WI38 (cell line): ENCODE results near the gene ETV3.
"Not testable (repeated sequence)": the region's sequence is repeated elsewhere in the genome, so short reads cannot be mapped to it uniquely, and the experiment has no call there.

Experiments used
- H3K4me3 ChIP-seq: 2 replicates; pipeline ENCODE4 v1.5.1; 2011; ENCODE audit warnings: low read depth, mild to moderate bottlenecking, control low read depth, low read length
- CTCF ChIP-seq: IDR thresholded peaks from 2 replicates; pipeline ENCODE4 v1.5.1; 2012; ENCODE audit warnings: low read depth, mild to moderate bottlenecking, control low read depth, low read length

ETV3 gene

GRCh38 chr1:157138220-157139051 is at the start of gene ETV3:
Gene ETV3, minus strand, starts transcription at chr1:157138395. Its CDS starts 2,043 bp downstream, at chr1:157136352.
- no peak for TF ChIP-seq CTCF

GRCh38 chr1:157186281-157186992 is 48.2 kb upstream of the ETV3 start:
- no peak for TF ChIP-seq CTCF
- H3K4me3 ChIP-seq, result no peak overlapping the region

More at GRCh38 chr1:157138220-157139051, at the start of gene ETV3:
- peak within 1 kb of the TSS; percentile 96 for H3K4me3 ChIP-seq

GRCh38 chr1:157183870-157184269 is 45.7 kb upstream of the ETV3 start:
- TF ChIP-seq CTCF, result no peak
- no peak overlapping the region for H3K4me3 ChIP-seq

- H3K4me3 ChIP-seq, result not testable (repeated sequence)
These were observed 44.2 kb upstream of the ETV3 start for GRCh38 chr1:157182371-157182770.

GRCh38 chr1:157181790-157182189 is 43.6 kb upstream of the ETV3 start:
- TF ChIP-seq CTCF, result no peak
- H3K4me3 ChIP-seq, result no peak overlapping the region

GRCh38 chr1:157181258-157181657 is 43.1 kb upstream of the ETV3 start:
- no peak for TF ChIP-seq CTCF
- H3K4me3 ChIP-seq, result no peak overlapping the region

- no peak for TF ChIP-seq CTCF
- no peak overlapping the region for H3K4me3 ChIP-seq
These were observed 40.3 kb upstream of the ETV3 start for GRCh38 chr1:157178490-157178889.
